Activated CD4-positive, alpha-beta T cell treated with anti-CD3 and anti-CD28 coated beads for 1 hour (primary cell): ENCODE measurements around the gene PPIF.

Experiments used
- DNase-seq: peaks from one replicate; pipeline ENCODE4 v3.0.0-alpha.2; 2020

PPIF gene

DNA sequence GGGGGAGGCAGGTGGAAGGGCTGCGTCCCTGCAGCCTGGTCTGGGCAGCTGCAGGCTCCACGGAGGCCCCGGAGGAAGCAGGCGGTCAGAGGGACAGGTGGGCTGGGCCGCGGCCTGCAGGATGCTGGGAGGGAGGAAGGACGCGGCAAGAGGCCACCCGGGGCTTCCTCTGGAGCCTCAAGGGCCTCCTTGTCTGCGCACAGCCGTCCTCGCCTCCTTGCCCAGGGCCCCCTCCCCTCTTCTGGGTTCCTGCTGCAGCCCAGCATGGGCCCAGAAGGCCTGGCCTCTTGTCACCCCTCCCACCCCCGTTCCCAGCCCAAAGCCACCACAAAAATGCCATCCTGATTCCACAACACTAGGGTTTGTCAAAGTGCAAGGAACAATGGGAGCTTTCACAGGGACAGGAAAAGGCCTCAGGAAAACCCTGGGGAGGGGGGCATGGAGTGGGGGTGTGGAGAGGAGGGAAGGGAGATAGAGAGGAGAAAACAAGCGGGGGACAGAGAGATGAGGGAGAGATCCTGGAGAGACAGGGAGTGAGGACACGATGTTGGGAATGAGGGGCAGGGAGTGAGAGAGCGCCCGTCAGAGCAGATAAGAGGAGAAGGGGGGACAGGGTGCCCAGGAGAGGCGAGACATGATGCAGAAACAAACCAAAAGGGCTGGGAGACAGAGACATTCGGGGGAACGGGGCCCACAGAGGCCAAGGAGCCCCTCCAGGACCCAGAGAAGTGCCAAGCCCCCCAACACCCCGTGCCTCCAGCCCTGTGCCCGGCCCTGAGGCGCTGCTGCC lies 56.4 kb downstream of the PPIF start:
- no peak for DNase-seq

DNA sequence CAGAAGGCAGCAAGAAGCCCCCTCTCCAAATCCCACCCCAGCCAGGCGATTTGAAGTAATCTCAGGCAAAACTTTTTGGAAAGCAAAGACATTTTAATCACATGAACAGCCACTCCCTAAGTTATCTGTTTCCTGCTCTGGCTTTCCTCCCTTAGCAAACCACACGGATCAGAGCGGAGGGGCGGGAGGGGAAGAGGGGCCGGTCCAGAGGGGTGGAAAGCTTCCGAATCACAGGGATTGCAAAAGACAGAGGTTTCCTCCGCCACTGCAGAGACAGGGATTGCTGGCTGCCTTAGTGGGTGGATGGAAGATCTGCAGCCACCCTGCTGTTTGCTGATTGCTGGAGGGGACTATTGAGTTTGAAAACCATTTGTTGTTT lies 57.0 kb downstream of the PPIF start:
- DNase-seq = no peak

DNA sequence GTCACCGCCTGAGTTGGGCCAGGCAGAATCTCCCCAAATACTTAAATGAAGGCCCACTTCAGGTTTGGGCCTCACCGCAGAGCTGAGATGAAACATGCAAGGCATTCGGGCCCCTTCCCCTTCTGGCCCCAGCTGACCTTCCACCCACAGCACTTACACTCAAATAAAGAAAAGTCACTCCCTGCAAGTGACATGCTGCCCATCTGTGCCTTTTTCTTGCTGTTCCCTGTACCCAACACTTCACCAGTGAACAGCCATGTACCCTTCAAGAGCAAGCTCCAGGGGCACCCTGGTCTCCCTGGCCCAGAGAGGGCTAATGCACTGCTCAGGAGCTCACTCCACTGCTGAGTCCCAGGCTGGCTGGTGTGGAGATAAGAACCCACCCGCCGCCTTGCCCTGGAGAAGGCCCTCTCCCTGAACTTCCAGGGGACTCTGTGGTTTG lies 57.4 kb downstream of the PPIF start:
- DNase-seq = no peak
